ENCODE results near the gene IRF4. TPM values are rescaled to one million over a fixed set of nuclear protein-coding genes. Genes with fewer than 3 reads are reported as not detected.

IRF4 gene
- total and polyA plus RNA-seq, 11 donors, result 0.08 to 4.4 (median 0.30) TPM; not detected in 1

DNA sequence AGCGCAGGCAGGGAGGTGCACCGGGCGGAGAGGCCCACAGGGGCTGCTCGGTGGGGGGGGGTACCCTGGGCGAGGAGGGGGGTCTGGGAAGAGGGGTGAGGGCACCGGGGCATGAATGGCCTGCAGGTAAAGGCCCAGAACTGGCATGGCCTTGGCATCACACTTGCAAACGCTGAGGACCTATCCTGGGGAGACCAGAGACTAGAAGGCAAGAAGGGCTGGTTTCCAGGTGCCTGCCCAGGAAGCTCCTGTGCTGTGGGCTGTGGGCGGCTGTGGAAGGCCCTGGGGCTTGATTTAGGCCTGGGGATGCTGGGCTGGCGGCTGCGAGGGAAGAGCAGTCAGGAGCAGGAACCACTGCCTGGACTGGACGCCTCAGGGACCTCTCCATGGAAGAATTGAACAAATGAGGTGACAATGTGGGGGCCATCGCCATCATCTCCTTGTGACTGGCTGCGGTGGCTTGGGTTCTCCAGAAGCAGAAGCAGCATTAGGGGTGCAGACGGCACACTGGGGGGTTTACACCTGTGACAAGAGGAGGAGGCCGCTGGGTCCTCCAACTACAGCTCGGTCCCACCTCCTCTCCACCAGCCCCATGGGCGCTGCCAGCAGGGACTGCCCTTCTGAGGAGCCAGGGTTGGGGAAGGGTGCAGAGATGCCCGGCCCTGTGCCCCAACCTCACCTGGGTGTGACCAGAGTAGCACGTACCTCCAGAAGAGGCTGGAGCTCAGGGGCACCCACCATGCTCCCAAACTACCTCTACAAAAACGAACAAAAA, 32.1 kb upstream of the IRF4 start:
- Histone ChIP-seq H3K27ac (no peak overlapping the region), H3K9me3 (peaks cover 0 to 11% (median 0%) of the 10 kb centered on the region in 12 donors), H3K4me3 (no peak overlapping the region), H3K4me1 (peaks cover 0 to 5% (median 0%) of the 10 kb centered on the region in 12 donors), H3K27me3 (peaks cover 0 to 3% (median 0%) of the 10 kb centered on the region in 9 donors), H3K36me3 (no peaks in the 10 kb centered on the region)
- ATAC-seq (peak in 1 of 4 donors; percentile 4), DNase-seq (peak in 2 of 5 donors; percentile 23 to 63)
- 72 to 83% (median 79%) methylated on average over 19 to 20 of the region's 20 CpGs for WGBS, 4 donors
- intact Hi-C loops (cut with DNase I), result loop anchor here in 1 of 10 donors (10.0 kb wide), 1 partner anchor 135 kb away; no protein-coding TSS in a partner anchor
- TF ChIP-seq POLR2A (IDR thresholded peaks at IDR 0.05), result no peak
- TF ChIP-seq, protein P1, sequence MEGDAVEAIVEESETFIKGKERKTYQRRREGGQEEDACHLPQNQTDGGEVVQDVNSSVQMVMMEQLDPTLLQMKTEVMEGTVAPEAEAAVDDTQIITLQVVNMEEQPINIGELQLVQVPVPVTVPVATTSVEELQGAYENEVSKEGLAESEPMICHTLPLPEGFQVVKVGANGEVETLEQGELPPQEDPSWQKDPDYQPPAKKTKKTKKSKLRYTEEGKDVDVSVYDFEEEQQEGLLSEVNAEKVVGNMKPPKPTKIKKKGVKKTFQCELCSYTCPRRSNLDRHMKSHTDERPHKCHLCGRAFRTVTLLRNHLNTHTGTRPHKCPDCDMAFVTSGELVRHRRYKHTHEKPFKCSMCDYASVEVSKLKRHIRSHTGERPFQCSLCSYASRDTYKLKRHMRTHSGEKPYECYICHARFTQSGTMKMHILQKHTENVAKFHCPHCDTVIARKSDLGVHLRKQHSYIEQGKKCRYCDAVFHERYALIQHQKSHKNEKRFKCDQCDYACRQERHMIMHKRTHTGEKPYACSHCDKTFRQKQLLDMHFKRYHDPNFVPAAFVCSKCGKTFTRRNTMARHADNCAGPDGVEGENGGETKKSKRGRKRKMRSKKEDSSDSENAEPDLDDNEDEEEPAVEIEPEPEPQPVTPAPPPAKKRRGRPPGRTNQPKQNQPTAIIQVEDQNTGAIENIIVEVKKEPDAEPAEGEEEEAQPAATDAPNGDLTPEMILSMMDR (IDR thresholded peaks at IDR 0.05), result no peak

DNA sequence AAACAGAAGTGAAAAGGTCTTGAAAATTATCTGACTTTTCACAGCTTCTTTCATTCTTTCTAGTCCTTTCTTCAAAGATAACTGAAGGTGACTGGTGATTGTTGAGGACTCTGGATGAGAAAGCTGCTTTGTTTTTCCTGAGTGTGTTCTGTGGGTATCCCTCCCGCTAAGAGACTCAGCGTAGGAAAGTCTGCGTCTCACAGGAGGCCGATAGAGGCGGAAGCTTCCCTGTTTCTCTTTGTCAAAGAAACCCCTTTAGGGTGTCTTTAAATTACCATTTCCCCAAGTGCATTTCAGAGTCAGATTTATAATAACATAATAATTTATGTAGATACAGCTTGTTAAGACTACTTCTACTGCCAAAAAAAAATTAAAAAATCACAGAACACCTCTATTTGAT, 31.2 kb upstream of the IRF4 start:
- Histone ChIP-seq H3K9me3 (peaks cover 0 to 12% (median 0%) of the 10 kb centered on the region in 12 donors), H3K27ac (no peak overlapping the region), H3K27me3 (peaks cover 0 to 3% (median 0%) of the 10 kb centered on the region in 9 donors), H3K4me1 (peaks cover 0 to 4% (median 0%) of the 10 kb centered on the region in 12 donors), H3K4me3 (no peak overlapping the region), H3K36me3 (no peaks in the 10 kb centered on the region)
- intact Hi-C loops (cut with DNase I), result loop anchor here in 1 of 10 donors (10.0 kb wide), 1 partner anchor 136 kb away; no protein-coding TSS in a partner anchor
- TF ChIP-seq, protein P1 (IDR thresholded peaks at IDR 0.05), result no peak
- TF ChIP-seq POLR2A (IDR thresholded peaks at IDR 0.05), result no peak
- WGBS, 4 donors, result 81 to 85% (median 82%) methylated on average over 5 of the region's 5 CpGs
- no peak for DNase-seq
- no peak for ATAC-seq

DNA sequence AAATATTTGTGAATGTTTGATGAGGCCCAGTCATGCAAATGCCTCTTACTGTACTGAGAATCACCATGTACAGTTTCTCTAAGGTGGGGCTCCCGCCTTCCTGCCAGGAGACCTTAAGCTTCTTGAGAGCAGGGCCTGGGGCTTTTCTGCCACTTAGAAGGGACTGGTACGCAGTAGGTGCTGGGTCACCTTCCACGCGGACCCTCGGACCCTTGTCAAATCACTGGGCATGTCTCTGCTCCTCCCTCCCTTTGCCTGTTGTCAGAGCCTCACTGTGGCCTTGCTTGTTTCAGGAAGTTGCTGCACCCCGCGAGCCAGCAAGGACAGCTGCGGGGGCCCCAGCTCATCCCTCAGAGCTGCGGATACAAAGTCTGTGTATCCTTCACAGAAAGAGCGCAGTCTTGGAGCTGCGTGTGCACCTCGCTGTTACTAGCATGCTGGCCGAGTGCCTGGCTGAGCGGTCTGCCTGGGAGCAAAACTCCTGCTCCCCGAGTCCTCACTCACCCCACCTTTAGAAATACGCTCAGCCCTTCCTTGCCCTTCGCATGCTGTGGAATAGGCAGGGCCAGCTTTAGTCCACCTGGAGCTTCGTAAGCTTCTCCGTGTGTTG, 30.7 kb upstream of the IRF4 start:
- 80 to 87% (median 84%) methylated on average over 19 of the region's 19 CpGs for WGBS, 4 donors
- Histone ChIP-seq H3K4me1 (peaks cover 0 to 4% (median 0%) of the 10 kb centered on the region in 12 donors), H3K27ac (no peak overlapping the region), H3K9me3 (peaks cover 0 to 12% (median 0%) of the 10 kb centered on the region in 12 donors), H3K36me3 (no peaks in the 10 kb centered on the region), H3K27me3 (peaks cover 0 to 7% (median 0%) of the 10 kb centered on the region in 9 donors), H3K4me3 (no peak overlapping the region)
- intact Hi-C loops (cut with DNase I), result loop anchor here in 1 of 10 donors (10.0 kb wide), 1 partner anchor 136 kb away; no protein-coding TSS in a partner anchor
- DNase-seq (peak in 1 of 5 donors; percentile 22), ATAC-seq (no peak)
- no peak for TF ChIP-seq POLR2A (IDR thresholded peaks at IDR 0.05)
- TF ChIP-seq, protein P1 (IDR thresholded peaks at IDR 0.05), result no peak
